PC-9 (cell line): ENCODE results near the gene BRD8.

ENCODE experiments used
- EZH2 ChIP-seq: fragments of 200-600 bp; sonication (generic); IDR thresholded peaks from 2 replicates; pipeline ENCODE4 v1.8.0; 2017; ENCODE audit warnings: antibody characterized with exemption, low read depth
- TF ChIP-seq, protein P1 (sequence below): fragments of 200-600 bp; sonication (generic); conservative IDR thresholded peaks from 2 replicates; pipeline ENCODE4 v1.6.1; 2017; ENCODE audit warnings: mixed run types, antibody characterized with exemption, mild to moderate bottlenecking, moderate library complexity

DNA sequence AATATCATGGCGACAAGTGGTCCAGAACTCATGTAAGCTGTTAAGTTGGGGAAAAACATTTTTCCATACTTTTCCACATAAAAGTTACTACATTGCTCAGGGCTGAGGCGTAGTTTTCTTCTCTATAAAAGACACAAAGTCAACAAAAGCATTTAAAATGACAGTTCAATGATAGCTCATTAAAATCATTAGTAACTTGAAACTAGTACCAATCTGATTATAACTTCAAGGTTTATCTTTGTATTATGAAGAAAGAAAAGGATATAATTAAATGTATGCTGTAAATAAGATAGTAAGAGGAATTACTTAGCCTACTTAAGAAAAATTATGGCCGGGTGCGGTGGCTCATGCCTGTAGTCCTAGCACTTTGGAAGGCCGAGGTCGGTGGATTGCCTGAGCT lies 49.1 kb downstream of the BRD8 start:
- TF ChIP-seq, protein P1, sequence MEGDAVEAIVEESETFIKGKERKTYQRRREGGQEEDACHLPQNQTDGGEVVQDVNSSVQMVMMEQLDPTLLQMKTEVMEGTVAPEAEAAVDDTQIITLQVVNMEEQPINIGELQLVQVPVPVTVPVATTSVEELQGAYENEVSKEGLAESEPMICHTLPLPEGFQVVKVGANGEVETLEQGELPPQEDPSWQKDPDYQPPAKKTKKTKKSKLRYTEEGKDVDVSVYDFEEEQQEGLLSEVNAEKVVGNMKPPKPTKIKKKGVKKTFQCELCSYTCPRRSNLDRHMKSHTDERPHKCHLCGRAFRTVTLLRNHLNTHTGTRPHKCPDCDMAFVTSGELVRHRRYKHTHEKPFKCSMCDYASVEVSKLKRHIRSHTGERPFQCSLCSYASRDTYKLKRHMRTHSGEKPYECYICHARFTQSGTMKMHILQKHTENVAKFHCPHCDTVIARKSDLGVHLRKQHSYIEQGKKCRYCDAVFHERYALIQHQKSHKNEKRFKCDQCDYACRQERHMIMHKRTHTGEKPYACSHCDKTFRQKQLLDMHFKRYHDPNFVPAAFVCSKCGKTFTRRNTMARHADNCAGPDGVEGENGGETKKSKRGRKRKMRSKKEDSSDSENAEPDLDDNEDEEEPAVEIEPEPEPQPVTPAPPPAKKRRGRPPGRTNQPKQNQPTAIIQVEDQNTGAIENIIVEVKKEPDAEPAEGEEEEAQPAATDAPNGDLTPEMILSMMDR, result no peak
- no peak for TF ChIP-seq EZH2
